Endometrial microvascular endothelial cells (primary cell): Measurements from ENCODE around the gene MAP1A. TPM values are rescaled to one million over a fixed set of nuclear protein-coding genes. Genes with fewer than 3 reads are reported as not detected.

ENCODE experiments used
- in situ Hi-C: cut with HindIII; loops from 2 replicates; pipeline ENCODE4 v1.10.0; 2017; ENCODE audit warnings: low sequenced_read_pairs, low pct_unique_long_range_greater_than_20kb; ENCODE audit errors: inconsistent ontology term
- total RNA-seq: library from RNA; depleted of rRNA; stranded (reverse); fragments of >200 nt; gene quantifications from one replicate; pipeline ENCODE4 v1.2.3, GENCODE V29; 2015; ENCODE audit errors: inconsistent ontology term

The MAP1A gene
- total RNA-seq, 1 donor from 2014 or later: 12.7 TPM

DNA sequence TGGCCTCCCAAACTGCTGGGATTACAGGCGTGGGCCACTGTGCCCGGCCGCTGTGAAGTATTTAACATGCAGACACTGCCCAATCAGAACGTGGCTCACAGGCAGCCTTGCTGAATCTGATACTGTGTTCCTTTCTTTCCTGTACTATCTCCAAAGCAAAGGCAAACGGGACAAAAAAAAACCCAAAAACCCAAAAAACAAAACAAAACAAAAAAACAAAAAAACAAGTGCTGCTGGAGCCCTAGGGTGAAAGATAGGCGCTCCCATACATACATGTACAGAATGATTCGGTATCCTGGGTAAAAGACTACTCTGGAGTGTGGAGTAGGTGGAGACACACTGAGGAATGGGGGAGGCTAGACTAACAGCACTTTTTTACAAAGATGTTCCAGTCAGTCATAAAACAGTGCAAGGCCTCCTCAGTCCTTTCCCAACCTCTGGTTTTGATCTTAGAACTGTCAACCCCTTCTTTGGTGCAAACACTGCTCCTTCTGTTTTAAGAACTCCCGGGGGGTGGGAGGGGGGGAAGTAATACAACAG is 7.7 kb upstream of the MAP1A start:
- in situ Hi-C loops: no loop called here

DNA sequence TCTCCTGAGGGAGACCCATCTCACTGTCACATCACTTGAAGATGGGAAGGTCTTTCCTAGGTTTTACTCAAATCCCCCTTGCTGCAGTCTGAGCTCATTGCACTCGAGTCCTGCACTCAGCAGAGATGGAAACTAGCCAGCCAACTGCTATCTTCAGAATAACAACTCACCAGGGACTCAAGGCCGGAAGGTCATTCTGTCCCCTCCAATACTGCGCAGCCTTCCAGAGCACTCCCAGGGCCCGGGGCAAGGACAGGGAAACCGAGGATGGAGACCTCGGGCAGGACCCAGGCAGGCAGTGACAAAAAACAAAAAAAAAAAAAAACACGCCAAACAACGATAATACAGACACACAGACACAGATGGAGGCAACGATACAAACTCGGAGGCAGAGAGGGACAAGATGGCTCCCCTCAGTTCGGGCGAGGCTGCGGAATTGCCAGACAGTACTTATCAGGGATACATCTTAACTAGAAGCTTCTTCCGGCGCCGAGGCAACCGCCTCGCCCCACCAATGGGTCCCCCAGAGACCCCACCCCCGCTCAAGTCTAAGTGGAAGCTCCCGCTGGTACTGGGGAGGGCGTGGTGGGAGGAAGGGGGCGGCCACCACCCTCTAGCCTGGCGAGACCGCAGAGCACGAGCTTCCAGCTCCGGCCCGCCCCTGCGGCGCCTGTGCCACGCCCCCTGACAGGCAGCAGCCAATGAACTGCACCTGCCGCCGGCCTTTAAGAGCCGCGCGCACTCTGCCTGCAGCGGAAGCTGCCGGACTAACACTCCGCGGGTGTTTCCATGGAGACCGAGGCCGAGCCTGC is 7.0 kb upstream of the MAP1A start:
- in situ Hi-C loops: no loop called here

DNA sequence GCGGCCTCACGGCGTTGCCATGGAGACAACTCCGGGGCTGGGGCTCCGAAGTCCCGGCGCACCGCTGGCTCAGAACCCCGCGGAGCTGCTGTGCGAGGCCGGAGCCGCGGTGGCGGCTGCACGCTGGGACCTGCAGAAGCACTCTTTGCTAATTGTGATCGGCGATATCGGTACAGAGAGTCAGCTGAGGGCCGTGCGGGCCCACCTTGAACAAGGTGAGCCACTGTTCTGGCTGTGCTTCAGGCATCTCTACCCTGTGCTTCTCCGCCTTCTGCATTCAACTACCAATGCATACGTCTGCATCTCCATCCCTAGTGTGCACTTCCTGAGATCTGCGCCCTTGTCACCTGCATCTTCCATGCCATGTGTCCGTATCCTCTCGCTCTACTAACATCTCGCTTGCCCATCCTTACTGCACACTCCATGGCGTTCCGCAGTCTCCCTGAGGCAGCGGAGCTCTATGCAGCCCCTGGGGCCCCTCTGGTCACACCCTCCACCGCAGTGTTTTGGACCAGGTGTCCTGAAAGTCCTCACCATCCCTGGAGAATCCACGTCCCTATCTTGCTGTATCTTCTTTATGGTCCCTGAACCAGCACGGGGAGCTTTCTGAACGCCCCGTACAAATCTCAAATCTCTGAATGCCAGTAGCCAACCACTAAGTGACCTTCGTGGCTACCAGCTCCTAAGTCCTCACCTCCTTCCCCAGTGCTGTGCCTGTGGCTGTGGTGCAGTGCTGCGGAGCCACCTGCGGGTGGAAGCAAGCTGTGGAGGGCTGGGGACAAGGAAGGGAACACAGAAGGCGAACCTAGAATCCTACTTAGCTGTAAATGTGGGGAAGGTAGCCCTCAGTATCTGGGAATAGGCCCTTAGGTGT is 6.2 kb upstream of the MAP1A start:
- in situ Hi-C loops: no loop called here

DNA sequence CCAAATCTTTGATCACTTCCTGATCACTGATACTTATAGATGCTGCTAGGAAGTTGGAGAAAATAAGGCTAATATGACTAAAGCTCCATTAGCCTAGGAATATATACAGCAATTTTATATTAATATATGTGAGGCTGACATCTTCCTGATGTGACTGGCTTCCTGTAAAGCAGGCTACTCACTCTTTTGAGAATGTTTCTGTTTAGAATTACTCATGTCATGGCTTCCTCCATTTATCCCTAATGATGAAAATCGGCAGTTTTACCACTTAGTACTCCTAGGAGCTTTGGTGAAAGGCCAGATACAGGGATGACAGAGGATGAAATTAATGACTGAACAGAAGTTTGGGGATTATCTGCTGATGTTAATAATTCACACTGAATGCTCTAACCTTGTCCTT is 3.9 kb upstream of the MAP1A start:
- in situ Hi-C loops: no loop called here

DNA sequence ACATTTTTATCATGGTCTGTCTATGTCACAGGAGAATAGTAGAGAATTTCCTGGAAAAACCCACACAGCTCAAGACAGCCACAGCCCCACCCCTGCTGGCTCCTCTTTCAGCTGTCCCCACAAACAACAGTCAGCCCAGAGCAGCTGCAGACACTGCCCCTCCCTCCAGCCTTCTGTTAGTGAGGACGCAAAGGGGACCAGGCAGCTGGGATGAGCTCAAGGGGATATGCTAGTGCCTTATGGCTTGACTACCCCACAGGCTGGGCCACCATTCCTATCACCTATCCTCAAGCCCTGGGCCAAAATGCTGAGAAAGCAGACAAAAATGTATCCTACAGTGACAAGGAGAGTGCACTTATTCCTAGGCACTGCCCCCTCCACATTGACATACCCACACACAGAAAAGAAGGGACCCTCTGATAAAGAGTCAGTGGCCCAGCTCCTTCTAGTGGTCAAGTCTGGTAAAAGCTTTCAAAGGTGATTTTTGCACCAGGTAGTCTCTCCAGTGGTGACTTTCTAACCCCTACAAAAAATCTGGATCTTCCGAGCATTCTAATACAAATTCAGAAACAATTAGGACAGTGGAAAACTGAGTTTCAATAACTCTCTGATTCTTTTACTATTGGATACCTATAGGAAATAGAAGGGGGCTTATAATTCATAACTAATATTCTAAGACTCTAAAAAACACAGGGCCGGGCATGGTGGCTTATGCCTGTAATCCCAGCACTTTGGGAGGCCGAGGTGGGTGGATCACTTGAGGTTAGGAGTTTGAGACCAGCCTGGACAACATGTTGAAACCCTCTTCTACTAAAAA is 3.0 kb upstream of the MAP1A start:
- in situ Hi-C loops: no loop called here

DNA sequence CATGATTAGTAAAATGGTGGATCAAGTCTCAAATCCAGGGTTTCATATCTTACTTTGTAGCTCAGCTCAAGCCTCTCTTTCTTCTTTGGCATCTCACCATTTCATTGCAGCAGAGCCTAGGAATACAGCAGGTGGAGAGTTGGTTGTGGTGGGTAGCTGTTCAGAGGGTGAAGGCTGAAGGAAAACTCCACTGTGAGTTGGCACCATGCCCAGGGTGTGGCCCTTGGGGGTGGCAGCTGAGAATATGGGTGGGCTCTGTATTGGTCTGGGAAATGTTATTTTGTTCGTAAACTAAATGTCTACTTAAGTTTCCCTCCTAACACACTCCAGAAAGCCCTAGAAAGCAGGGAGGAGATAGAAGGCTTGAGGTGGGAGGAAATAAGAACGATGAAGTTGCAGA is 1.7 kb upstream of the MAP1A start:
- in situ Hi-C loops: no loop called here

DNA sequence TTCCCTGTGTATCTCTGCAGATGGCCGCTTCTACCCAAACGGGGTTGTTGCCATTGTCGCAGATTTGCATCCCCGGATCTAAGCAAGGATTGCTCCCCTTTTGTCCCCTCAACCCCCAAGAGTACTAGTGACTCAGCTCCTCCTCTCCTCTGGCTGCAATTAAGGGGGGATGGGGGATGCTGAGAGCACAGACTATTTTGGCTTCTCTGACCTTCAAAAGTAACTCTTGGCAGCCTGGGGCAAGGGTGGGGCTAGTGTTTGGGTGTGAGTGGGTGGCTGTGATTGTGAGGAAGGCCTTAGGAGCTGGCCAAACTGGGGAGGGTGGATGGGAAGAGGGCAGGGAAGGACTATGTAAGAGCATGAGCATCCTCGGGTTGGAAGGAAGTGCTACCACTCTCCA is 1.2 kb upstream of the MAP1A start:
- in situ Hi-C loops: no loop called here

DNA sequence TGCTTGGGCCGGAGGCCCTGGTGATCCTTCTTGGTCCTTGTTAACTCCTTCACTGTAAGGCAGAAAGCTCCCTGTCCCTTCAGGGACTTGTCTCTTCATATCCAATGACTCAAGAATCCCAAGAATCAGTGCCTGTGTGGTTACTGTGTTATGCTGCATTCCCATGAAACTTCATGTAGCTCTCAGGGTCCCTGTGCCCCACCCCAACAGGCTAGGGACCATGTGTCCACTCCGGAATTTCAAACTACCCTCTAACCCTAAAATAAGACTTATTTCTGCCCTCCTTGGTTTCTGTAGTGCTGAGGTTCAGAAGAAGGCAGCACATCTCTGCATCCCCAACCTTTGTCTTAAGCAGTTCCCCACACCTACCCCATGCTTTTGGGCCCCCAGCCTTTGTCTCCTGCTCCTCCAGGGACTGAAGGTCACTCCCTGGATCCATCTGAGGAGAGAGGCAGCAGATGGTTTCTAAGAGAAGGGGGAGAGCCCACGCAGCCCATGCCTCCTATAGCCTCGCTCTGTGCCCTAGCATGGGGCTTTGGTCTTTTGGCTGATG is 531 bp upstream of the MAP1A start:
- in situ Hi-C loops: no loop called here

DNA sequence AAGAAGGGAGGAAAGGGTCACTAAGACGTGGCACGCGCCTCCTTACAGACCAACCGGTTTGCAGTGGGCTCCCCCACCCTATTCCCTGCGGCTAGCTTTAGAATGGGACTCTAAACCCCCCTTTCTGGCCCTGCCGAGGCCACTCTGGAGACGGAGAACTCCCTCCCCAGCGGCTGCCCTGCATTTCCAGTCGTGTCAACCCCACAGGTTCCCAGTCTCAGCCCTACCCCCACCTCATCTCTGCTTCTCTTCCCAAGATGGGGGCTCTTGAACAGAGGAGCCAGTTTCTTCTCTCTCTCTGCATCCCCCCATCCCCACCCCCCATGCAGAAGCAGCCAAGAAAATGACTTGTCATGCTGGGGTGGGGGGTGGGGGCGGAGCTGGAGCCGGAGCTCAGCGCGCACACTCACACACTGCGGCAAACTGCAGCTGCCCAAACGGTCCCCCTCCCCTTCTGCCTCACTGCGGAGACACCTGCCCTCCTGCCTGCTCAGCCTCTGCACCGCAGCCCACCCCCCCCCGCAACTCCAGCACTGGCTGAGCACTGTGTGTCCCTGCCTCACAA is 871 bp downstream of the MAP1A start:
- in situ Hi-C loops: no loop called here

DNA sequence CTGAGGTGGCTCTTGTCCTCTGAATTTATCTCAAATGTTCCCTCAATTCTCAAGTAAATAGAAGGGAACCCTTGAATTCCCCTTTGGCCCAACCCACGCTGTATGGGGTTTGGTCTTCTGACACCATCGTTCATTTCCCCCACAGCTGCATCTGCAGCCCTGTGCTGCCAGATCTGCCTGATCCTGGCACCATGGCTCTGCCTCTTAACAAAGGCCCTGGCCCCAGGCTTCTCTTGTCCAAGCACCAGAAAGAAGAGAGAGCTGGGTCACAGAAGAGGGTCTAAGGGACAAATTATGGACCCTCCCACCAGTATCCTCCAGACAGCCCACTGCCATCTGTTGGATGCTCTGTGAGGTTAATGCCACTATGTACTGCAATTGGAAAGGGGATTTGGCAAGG is 1.8 kb downstream of the MAP1A start:
- in situ Hi-C loops: no loop called here

DNA sequence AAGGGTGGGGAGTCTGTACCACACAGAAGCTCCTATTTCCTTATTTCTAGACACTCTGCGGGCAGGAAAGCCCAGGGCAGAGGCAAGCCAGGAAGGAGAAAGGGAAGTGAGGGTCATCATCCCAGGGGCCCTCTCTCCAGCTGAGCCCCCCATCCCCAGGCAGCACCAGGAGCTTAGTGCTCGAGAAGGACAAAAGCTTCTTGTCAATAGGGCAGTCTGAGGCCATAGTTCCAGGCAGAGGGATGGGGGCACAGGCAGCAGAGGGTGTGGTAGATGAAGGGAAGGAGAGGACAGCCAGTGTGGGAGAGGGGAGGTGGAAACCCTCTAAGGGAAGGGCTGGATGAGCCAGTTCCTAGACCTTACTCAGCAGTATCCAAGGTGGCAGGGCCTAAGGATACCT is 2.7 kb downstream of the MAP1A start:
- in situ Hi-C loops: no loop called here

DNA sequence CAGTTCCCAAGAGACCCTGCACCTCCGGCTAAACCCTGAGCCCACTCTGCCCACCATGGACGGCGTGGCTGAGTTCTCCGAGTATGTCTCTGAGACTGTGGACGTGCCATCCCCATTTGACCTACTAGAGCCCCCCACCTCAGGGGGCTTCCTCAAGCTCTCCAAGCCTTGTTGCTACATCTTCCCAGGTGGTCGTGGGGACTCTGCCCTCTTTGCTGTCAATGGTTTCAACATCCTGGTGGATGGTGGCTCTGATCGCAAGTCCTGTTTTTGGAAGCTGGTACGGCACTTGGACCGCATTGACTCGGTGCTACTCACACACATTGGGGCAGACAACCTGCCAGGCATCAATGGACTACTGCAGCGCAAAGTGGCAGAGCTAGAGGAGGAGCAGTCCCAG is 4.0 kb downstream of the MAP1A start:
- in situ Hi-C loops: no loop called here

DNA sequence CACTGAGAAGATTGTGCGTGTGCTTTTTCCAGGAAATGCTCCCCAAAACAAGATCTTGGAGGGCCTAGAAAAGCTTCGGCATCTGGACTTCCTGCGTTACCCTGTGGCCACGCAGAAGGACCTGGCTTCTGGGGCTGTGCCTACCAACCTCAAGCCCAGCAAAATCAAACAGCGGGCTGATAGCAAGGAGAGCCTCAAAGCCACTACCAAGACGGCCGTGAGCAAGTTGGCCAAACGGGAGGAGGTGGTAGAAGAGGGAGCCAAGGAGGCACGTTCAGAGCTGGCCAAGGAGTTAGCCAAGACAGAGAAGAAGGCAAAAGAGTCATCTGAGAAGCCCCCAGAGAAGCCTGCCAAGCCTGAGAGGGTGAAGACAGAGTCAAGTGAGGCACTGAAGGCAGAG is 4.8 kb downstream of the MAP1A start:
- in situ Hi-C loops: no loop called here

DNA sequence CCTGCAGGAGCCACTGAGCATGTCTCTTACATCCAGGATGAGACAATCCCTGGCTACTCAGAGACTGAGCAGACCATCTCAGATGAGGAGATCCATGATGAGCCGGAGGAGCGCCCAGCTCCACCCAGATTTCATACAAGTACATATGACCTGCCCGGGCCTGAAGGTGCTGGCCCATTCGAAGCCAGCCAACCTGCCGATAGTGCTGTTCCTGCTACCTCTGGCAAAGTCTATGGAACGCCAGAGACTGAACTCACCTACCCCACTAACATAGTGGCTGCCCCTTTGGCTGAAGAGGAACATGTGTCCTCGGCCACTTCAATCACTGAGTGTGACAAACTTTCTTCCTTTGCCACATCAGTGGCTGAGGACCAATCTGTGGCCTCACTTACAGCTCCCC is 6.2 kb downstream of the MAP1A start:
- in situ Hi-C loops: no loop called here

DNA sequence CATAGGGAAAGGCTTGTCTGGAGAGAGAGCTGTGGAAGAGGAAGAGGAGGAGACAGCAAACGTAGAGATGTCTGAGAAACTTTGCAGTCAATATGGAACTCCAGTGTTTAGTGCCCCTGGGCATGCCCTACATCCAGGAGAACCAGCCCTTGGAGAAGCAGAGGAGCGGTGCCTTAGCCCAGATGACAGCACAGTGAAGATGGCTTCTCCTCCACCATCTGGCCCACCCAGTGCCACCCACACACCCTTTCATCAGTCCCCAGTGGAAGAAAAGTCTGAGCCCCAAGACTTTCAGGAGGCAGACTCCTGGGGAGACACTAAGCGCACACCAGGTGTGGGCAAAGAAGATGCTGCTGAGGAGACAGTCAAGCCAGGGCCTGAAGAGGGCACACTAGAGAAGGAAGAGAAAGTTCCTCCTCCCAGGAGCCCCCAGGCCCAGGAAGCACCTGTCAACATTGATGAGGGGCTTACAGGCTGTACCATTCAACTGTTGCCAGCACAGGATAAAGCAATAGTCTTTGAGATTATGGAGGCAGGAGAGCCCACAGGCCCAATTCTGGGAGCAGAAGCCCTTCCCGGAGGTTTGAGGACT is 6.9 kb downstream of the MAP1A start:
- in situ Hi-C loops: no loop called here

DNA sequence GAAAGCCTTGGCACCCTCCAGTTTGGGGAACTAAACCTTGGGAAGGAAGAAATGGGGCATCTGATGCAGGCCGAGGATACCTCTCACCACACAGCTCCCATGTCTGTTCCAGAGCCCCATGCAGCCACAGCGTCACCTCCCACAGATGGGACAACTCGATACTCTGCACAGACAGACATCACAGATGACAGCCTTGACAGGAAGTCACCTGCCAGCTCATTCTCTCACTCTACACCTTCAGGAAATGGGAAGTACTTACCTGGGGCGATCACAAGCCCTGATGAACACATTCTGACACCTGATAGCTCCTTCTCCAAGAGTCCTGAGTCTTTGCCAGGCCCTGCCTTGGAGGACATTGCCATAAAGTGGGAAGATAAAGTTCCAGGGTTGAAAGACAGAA is 7.7 kb downstream of the MAP1A start:
- in situ Hi-C loops: no loop called here

DNA sequence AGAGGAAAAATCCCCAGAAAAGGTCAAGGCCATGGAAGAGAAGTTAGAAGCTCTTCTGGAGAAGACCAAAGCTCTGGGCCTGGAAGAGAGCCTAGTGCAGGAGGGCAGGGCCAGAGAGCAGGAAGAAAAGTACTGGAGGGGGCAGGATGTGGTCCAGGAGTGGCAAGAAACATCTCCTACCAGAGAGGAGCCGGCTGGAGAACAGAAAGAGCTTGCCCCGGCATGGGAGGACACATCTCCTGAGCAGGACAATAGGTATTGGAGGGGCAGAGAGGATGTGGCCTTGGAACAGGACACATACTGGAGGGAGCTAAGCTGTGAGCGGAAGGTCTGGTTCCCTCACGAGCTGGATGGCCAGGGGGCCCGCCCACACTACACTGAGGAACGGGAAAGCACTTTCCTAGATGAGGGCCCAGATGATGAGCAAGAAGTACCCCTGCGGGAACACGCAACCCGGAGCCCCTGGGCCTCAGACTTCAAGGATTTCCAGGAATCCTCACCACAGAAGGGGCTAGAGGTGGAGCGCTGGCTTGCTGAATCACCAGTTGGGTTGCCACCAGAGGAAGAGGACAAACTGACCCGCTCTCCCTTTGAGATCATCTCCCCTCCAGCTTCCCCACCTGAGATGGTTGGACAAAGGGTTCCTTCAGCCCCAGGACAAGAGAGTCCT is 9.0 kb downstream of the MAP1A start:
- in situ Hi-C loops: no loop called here
